Measurements from ENCODE around the gene HMGN3. TPM values are rescaled to one million over a fixed set of nuclear protein-coding genes. Genes with fewer than 3 reads are reported as not detected.

HMGN3 gene
- total RNA-seq, 4 donors from 2014 or later, result 36.0 to 48.7 (median 39.7) TPM

GRCh38 chr6:79167931-79168694 lies 66.4 kb downstream of the HMGN3 start:
- intact Hi-C loops (cut with DNase I; ENCODE audit: low total_unique reads), result no loop called here
- no peak for ATAC-seq

GRCh38 chr6:79159846-79160245 lies 74.6 kb downstream of the HMGN3 start:
- Histone ChIP-seq H3K27ac (no peak overlapping the region), H3K4me1 (no peaks in the 10 kb centered on the region), H3K9me3 (no peaks in the 10 kb centered on the region), H3K27me3 (no peaks in the 10 kb centered on the region), H3K36me3 (no peaks in the 10 kb centered on the region), H3K4me3 (no peak overlapping the region)
- DNase-seq (no peak), ATAC-seq (no peak)
- TF ChIP-seq POLR2A (IDR thresholded peaks at IDR 0.05) (no peak), CTCF (IDR thresholded peaks at IDR 0.05 in 4 of 5, conservative IDR thresholded peaks at IDR 0.05 in 1 of 5) (no peak)
- intact Hi-C loops (cut with DNase I; ENCODE audit: low total_unique reads), result no loop called here
- in situ Hi-C loops (cut with MboI; ENCODE audit: low sequenced_read_pairs in 4 of 4), result no loop called here

More at GRCh38 chr6:79167931-79168694, 66.4 kb downstream of the HMGN3 start:
- in situ Hi-C loops (cut with MboI; ENCODE audit: low sequenced_read_pairs in 4 of 4), result no loop called here
- no peak for DNase-seq
- Histone ChIP-seq H3K27me3 (no peaks in the 10 kb centered on the region), H3K9me3 (no peaks in the 10 kb centered on the region), H3K4me3 (no peak overlapping the region), H3K36me3 (no peaks in the 10 kb centered on the region), H3K27ac (no peak overlapping the region), H3K4me1 (no peaks in the 10 kb centered on the region)
- TF ChIP-seq POLR2A (IDR thresholded peaks at IDR 0.05) (no peak), CTCF (IDR thresholded peaks at IDR 0.05 in 4 of 5, conservative IDR thresholded peaks at IDR 0.05 in 1 of 5) (no peak)

- Histone ChIP-seq H3K4me3 (no peak overlapping the region), H3K36me3 (no peaks in the 10 kb centered on the region), H3K27ac (no peak overlapping the region), H3K4me1 (no peaks in the 10 kb centered on the region), H3K9me3 (no peaks in the 10 kb centered on the region), H3K27me3 (no peaks in the 10 kb centered on the region)
- intact Hi-C loops (cut with DNase I; ENCODE audit: low total_unique reads) (no loop called here), in situ Hi-C loops (cut with MboI; ENCODE audit: low sequenced_read_pairs in 4 of 4) (no loop called here)
- TF ChIP-seq POLR2A (IDR thresholded peaks at IDR 0.05) (no peak), CTCF (IDR thresholded peaks at IDR 0.05 in 4 of 5, conservative IDR thresholded peaks at IDR 0.05 in 1 of 5) (no peak)
- ATAC-seq, result no peak
- DNase-seq, result no peak
These were observed 75.5 kb downstream of the HMGN3 start for GRCh38 chr6:79158856-79159516.

- ATAC-seq, result no peak
- no peaks in the 10 kb centered on the region for H3K36me3 ChIP-seq
- H3K4me3 ChIP-seq, result no peak overlapping the region
- no peak for TF ChIP-seq POLR2A (IDR thresholded peaks at IDR 0.05)
- no peak for TF ChIP-seq CTCF (IDR thresholded peaks at IDR 0.05 in 4 of 5, conservative IDR thresholded peaks at IDR 0.05 in 1 of 5)
- H3K27ac ChIP-seq, result no peak overlapping the region
- in situ Hi-C loops (cut with MboI; ENCODE audit: low sequenced_read_pairs in 4 of 4), result no loop called here
- H3K27me3 ChIP-seq, result no peaks in the 10 kb centered on the region
- DNase-seq, result no peak
- no peaks in the 10 kb centered on the region for H3K9me3 ChIP-seq
- no peaks in the 10 kb centered on the region for H3K4me1 ChIP-seq
- intact Hi-C loops (cut with DNase I; ENCODE audit: low total_unique reads), result no loop called here
These were observed 76.4 kb downstream of the HMGN3 start for GRCh38 chr6:79157961-79158644.

Data from gastrocnemius medialis (tissue), 4 donors.